OCI-M2 (cell line): Measurements from ENCODE around the gene MUCL3.
A peak's percentile ranks its signal among the peaks of the same experiment; 100 is the strongest.
"Not testable (repeated sequence)": the region's sequence is repeated elsewhere in the genome, so short reads cannot be mapped to it uniquely, and the experiment has no call there.

ENCODE experiments used
- DNase-seq: peaks from one replicate; lab custom pipeline; 2025; ENCODE audit not compliant: unreplicated experiment; lab: John Stamatoyannopoulos, UW

MUCL3 gene

DNA sequence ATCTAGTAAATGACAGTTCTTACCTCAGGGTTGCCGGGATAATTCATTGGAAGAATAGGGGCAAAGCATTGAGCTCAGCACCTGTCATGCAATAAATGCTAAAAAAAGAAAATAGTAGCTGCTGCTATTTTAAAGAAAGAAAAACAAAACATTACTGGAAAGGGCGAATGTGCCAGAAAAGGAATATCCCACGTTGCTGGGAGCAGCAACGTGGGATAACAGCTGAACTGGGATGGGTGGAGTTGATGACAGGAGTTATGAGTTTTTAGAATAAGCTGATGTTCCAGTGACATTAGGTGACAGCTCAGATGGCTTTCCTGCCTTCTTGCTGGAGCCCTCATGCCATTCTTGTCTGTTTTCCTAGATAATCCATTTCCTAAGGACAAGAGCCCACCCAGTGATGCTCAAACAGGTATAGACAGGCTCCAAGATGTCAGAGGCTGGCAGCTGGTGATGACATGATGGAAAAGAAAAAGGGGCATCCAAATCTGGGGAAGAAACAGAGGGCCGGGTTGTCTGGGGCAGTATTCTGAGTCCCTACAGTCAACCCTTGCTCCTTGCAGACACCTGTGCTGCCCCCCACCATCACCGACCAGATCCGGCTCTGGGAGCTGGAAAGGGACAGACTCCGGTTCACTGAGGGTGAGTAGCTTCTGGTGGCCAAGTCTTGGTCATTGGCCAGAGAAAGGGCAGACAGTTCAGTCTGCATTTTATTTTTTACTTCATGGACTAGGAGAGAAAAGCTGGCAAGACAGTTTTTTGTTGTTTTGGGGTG lies 27.8 kb upstream of the MUCL3 start:
- DNase-seq: no peak

DNA sequence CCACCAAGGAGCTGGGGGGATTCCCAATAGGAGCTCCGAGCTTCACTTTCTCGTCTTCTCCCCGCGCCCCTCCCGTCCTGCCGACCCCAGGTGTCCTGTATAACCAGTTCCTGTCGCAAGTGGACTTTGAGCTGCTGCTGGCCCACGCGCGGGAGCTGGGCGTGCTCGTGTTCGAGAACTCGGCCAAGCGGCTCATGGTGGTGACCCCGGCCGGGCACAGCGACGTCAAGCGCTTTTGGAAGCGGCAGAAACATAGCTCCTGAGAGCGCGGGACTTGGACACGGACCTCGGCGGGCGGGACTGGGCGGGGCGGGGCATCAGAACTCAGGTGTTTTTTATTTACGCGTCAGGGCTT lies 27.1 kb upstream of the MUCL3 start:
- DNase-seq: no peak

DNA sequence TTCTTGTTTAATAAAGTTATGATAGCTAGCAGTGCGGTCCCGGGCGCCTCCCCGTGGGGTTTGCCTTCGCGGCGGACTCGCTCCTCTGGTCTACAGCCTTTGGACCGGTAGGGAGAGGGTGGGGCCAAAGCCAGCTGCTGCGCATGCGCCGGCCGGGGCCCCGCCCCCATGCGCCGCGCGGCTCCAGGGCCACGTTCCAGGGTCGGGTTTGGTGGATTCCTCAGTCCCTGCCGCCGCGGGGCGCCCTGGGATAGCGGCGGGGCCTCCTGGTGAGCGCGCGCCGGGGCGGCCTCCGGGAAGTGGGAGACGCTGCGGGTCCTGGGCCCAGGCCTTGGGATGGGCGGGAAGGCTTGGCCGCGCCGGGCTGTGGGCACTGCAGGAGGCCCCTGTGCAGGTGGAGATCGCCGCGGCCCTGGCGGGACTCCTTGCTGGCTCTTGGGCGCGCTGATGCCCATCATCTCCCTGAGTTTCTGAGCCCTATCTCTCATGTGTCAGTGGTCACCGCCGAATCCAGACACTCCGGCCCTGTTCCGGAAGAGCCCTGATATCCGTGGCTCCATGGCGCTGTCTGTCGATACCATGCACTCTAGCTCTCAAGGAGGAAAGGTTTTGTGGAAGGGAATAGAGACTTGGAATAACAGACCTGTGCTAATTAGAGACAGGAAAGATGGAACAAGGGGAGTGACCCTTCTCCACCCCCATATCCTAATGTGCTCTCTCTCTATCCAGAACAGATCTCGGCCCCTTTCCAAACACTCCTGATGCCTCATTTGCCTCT lies 26.5 kb upstream of the MUCL3 start, which contains the start of gene VARS2:
VARS2 (plus strand) TSS at position 163 of the 778 bp plus-strand sequence; CDS start at position 762, 599 bp downstream.
- peak; percentile 51 for DNase-seq

DNA sequence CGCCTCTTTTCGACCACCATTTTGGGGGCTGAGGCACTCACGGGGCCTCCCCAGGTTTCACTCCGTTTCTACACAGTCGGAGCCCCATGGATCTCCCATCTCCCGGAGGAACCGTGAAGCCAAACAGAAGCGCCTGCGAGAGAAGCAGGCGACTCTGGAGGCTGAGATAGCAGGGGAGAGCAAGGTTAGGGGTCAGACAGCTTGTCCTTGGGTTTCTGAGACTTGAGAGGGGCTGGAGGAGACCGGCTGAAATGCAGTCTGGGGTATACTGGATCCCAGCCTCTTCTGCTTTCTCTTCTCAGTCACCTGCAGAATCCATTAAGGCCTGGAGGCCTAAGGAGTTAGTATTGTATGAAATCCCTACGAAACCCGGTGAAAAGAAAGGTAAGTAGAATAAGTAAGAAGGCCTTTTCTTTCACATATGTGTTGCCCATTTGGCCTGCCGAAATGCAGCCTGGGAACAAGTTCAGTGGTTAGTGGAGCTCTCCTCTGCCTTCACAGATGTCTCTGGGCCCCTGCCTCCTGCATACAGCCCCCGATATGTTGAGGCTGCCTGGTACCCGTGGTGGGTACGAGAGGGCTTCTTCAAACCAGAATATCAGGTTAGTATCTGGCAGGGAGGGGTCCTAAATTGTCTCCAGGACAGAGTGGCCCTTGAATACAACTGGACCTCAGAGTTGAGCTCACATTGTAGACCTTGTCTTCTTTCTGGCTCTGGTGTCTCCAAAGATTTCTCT lies 25.8 kb upstream of the MUCL3 start:
- no peak for DNase-seq

DNA sequence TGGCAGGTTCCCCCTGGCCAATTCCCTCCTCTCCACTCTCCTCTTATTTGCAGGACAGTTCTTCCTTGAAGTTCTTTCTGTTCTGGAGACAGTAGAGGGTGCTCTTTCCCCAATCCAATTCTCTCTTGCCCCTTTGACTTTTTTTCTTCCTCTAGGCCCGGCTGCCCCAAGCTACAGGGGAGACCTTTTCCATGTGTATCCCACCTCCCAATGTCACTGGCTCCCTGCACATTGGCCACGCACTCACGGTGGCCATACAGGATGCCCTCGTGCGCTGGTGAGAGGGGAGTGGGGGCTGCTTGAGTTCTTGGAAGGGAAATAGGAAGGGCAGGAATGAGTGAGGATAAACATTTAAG lies 25.2 kb upstream of the MUCL3 start:
- no peak for DNase-seq

DNA sequence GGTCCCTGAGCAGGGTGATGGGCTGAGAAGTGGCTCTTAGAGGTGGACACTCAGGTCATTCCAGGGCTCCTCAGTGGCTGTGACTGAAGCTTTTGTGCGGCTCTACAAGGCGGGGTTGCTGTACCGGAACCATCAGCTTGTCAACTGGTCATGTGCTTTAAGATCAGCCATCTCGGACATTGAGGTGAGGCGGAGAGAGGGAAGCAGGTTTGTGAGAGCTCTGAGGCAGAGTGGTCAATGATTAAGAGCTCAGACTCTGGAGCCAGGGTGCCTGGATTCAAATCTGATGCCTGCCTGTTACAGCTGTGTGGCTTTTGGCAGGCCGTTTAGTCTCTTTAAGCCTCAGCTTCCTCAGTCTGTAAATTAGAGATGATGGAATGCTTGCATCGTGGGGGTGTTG lies 23.7 kb upstream of the MUCL3 start:
- DNase-seq: no peak

DNA sequence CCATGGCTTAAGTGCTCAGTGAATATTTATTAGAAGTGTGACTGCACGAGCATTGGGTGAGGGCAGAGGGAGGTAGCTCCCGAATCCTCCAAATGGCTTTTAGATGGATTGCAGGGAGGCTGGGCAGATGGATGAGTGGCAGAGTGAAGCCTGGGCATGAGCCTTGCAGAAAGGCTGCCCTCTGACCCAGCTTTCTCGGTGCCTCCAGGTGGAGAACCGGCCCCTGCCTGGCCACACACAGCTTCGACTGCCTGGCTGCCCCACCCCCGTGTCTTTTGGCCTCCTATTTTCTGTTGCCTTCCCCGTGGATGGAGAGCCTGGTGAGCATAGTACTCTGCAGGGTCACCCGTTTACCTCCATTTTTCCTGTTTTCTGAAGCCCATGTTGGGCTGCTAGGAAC lies 23.3 kb upstream of the MUCL3 start:
- DNase-seq: no peak

DNA sequence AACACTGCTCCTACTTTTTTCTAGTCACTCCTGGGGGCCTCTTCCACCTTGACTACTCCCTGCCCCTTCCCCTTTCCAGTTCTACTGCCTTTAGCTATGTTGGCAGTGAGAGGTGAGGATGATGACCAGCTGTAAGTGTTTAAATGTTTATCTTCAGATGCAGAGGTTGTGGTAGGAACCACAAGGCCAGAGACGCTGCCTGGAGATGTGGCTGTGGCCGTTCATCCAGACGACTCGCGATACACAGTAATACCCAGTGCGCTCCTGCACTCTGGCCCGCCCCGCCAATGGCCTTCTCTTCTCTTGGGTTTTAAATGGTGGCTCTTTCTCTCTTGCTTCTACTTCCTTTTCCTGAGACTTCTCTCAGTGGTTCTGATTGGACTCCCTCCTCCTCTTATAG lies 22.1 kb upstream of the MUCL3 start:
- no peak for DNase-seq

DNA sequence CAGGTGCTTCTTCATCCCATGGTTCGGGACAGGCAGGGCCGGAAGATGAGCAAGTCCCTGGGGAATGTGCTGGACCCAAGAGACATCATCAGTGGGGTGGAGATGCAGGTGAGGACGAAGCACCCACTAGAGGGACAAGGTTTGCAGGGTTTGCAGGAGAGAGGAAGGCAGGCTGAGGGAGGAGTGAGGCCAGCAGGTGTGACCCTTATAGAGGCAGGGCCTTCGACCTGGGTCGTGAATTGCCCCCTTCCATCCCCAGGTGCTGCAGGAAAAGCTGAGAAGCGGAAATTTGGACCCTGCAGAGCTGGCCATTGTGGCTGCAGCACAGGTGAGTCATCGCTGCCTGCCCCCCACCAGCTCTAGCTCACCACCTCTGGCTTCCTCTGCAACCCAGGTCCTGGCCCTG lies 18.3 kb upstream of the MUCL3 start:
- DNase-seq: no peak

DNA sequence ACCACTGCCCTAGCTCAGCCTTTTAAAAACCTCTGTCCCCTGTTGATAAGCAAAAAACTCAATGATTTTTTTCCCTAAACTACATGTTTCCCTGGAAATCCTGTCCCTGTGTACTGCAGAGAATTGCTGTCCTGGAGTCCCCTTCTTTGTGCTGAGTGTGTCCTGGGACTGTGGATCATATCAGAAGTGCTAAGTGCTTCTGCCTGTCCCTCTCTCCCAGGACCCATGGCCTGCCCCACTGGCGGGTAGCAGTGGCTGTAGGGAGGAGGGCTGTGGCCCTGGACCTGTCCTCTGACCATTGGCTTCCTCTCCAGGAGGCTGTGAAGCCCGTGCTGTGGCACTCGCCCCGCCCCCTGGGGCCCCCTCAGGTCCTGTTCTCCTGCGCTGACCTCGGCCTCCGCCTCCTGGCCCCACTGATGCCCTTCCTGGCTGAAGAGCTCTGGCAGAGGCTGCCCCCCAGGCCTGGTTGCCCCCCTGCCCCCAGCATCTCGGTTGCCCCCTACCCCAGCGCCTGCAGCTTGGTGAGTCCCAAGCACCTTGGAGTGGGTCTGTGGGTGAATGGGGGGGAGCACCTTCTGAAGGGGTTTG lies 16.6 kb upstream of the MUCL3 start:
- DNase-seq: not testable (repeated sequence)

DNA sequence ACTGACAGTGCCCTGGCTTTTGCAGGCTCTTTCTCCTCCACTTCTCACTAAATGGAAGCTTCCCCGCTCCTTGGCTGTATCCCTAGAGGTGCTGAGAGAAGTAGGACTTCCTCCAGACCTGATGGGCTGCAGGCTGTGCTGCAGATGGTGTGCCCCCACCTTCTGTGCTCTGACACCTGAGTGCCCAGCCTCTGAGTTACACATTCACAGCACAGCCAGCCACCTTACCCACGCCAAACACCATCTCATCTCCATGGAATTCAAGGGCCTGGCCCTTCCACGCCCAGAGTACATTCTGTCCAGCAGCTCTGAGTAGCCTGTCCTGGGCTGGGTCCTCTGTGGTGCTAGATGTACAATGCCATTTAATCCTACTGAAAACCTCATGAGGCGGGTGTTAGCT lies 14.1 kb upstream of the MUCL3 start:
- DNase-seq: no peak

DNA sequence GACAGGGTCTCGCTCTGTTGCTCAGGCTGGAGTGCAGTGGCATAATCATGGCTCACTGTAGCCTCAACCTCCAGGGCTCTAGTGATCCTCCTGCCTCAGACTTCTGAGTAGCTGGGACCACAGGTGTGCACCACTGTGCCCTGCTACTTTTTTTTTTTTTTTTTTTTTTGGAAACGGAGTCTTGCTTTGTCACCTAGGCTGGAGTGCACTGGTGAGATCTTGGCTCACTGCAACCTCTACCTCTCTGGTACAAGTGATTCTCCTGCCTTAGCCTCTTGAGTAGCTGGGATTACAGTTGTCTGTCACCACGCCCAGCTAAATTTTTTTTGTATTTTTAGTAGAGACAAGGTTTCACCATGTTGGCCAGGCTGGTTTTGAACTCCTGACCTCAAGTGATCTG lies 13.7 kb upstream of the MUCL3 start:
- not testable (repeated sequence) for DNase-seq

DNA sequence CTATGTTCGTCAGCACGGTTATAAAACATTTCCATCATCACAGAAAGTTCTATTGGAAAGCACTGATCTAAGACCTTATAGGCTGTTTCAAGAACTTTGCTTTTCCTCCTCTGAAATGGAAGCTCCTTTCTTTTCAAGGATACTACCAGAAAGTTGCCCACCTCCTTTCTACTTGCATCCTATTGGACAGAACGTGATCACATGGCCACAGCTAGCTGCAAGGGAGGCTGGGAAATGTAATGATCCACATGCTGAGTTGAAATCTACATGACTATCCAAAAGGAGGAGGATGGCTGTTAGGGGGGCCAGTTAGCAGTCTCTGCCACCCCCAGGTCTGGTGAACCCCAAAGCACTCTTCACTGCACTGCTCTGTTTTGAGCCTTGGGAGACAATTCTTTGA lies 12.1 kb upstream of the MUCL3 start:
- DNase-seq: no peak

DNA sequence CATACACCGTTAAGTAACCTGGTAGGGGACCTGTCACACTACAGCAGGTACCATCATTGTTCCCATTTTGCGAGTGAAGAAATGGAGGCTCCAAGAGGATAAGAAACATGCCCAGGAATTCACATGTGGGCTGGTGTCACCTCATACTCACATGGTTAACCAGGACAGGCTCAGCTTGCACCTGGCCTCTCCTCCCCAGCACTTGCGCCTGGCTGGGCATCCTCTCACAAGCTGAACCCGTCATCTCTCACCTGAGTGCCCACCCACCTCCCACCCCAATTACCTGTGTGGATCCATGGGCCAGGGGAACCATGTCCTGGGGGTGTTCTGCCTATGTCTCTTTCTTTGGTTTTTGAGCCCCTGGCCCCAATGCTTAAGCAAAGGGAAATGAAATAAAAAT lies 10.3 kb upstream of the MUCL3 start:
- DNase-seq: no peak

DNA sequence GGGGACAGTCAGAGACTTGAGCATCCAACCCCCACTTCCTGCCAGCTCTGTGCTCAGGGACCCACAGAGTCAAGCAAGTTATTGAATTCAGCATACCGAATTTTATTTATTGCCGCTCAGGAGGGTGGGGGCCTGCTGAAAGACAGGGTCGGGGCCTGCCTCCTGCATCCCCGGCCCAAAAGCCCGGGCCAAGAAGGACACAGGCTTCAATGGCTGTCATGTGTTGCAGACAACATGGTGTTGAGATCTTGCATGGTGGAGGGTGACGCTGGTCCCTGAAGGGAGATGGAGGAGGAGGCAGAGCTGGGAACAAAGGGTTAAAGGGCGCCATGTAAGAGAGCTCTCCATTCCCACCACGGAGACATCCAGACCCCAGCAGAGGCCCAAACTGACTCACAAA lies 9.5 kb upstream of the MUCL3 start:
- no peak for DNase-seq

DNA sequence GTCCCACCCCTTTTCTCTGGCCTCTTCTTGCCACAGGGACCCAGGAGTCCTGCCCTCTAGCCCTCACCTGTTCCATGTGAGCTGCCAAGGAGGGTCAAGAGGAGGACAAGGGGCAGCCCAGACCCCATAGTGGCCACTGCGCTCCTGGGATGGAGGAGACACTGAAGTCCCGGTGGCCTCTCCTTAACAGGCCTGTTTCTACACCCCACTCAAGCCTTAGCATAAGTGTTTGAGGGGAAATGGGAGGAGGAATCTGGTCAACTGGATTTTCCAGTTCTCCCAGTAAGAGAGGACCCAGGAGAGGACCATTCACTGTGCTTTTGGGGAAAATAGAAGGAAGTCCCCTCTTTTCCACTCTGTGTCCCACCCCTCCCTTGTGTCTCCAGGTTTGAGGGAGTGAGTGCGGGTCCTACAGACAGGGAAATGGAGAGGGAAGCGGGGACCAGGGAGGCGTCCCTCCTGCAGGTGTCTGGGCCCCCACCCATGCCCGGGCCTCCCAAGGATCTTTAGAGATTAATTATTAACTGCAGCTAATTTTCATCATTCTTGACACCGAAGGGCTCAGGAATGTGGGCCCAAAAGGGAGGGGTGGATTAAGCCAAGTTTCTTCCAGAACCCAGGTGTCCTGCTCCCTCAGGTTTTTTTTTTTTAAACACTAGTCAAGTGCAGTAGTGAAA lies 8.7 kb upstream of the MUCL3 start, which contains the start of gene SFTA2:
SFTA2 (minus strand) TSS at position 202 of the 677 bp plus-strand sequence; CDS start at position 128, 74 bp downstream.
- no peak for DNase-seq

DNA sequence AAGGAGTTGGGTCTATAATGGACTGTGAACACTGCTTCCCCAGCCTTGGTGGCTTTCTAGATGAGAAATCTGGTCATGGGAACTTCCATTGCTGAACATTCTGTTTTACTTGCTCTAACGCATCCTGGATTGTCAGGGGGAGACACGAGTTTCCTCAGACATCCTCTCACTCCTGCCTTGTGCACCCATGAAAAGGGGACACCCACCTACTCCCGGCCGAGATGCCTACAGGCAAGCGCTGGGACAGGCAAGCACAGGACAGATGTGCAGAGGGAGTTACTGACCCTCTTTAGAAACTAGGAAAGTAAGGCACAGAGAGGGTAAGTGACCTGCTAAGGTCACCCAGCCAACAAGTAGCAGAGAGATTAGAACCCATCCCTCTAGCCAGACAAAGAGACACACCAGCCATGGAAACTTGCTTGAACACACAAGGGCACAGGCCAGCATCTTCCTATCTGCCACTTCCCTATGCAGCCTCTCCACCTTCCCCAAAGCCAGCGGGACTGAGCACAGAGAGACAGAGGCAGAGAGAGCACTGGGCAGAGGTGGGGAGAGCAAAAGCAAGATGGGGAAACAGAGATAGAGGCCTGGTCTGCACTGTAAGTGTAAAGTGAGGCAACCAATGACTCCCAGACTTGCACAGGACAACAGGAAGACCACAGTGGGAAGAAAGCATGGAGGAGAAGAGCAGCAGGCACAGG lies 8.0 kb upstream of the MUCL3 start:
- DNase-seq: no peak

DNA sequence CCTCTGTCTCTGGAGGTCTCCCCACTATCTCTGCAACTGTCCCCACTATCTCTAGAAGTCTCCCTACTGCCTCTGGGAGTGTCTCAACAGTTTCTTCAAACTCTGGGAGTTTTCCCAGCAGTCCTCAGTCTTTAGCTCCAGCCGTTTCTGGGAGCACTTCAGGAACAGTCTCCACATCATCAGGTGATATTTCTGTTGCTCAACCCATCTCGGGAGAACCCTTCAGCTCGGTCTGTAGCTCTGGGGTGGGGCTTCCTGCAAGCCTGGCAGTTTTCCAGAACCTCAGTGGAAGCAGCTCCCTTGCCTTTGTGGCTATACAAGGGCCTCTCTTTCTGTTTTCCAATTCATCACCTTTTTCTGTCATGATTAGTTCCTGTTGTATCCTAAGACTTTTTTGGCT lies 5.8 kb upstream of the MUCL3 start:
- DNase-seq: no peak

DNA sequence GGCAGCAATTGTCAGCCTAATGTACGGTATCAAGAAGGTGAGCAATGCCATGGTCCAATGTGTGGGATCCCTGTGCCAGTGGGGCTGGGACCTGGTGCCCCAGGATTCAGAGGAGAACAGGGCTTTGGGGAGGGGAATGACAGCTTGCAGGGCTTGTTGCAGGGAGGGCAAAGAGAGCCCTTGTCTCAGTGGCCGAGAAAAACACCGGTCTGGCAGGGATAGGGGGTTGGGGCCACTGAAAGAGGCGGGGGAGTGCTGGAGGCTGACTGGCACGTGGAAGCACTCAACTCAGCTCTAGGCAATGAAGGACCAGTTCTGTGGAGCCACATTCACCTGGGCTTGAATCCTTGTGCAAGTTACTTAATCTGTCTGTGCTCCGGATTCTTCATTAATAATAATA lies 3.5 kb upstream of the MUCL3 start:
- no peak for DNase-seq

DNA sequence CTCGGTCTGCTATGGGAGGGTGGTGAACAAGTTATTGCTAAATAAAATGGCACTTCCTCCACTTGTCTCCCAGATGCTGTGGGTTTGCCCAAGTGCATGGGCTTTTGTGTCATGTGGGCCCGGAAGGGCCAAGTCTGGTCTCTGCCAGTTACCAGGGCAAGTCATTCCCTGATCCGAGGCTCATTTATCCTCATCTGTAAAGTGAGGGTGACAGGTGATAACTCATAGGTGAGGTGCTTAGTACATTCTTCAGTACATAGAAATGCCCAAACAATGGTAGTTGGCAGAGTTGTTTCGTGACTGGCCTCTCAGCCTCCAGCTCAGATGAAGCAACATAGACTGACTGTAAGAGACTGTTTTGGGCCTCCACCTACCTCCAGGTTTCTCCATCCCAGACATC lies 2.0 kb upstream of the MUCL3 start:
- no peak for DNase-seq
